Activated CD8-positive, alpha-beta memory T cell treated with anti-CD3 and anti-CD28 coated beads, Interleukin-2, amount 50 U/mL, for 48 hours (primary cell): ENCODE data around the gene RPS19BP1.
"Not testable (repeated sequence)": the region's sequence is repeated elsewhere in the genome, so short reads cannot be mapped to it uniquely, and the experiment has no call there.

Source experiments
- DNase-seq: peaks from one replicate; pipeline ENCODE4 v3.0.0-alpha.2; 2020

Gene RPS19BP1

DNA sequence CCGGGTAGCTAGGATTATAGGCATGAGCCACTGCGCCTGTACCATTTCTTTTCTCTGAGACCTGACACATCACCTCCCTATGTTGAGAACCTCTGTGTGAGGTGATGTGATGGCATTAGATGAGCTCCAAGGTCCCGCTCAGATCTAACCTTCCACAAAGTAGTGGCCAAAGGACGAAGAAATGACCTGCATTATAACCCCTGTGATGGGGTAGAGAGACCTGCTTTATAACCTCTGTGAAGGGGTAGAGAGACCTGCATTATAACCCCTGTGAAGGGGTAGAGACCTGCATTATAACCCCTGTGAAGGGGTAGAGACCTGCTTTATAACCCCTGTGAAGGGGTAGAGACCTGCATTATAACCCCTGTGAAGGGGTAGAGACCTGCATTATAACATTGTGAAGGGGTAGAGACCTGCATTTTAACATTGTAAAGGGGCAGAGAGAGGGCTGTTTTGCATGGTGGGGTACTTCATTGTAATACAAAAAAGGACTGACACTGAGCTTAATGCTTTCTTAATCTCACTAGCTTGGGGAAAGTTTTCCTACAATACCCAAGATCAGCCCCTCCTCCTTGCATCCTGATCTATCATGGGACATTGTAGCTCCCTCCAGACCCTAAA is 21.9 kb downstream of the RPS19BP1 start:
- no peak for DNase-seq

DNA sequence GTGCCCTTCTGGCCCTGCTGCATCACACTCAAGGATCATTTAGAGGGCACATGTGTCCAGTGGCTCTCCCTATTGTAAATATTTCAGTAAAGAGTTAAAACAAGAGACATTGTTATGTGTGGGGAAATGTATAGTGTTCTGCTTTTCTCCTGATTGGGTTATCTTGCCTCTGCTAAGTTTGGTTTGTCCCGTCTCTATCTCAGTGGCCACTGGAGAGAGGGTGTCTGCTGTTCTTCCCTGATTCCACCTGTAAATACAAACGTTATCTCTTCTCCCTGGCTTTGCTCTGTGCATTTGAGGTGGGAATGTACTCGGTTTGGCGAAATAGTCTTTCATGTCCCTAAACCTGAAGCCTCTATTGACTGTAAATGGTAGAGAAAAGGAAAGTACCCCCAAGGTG is 24.2 kb downstream of the RPS19BP1 start:
- DNase-seq = no peak

DNA sequence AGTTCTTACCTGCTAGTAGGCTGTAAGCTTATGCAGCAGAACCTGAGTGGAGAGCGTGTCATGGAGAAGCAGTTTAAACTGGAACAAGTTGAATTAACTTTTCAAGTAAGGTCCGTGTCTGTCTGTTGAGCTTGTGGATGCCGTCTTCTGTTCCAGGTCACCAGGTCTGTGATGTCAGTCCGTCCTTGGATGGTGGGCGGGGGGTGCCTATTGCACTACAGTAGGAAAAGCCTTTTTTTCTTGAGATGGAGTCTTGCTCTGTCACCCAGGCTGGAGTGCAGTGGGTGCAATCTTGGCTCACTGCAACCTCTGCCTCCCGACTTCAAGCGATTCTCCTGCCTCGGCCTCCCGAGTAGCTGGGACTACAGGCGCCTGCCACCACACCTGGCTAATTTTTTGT is 25.5 kb downstream of the RPS19BP1 start:
- DNase-seq = not testable (repeated sequence)

DNA sequence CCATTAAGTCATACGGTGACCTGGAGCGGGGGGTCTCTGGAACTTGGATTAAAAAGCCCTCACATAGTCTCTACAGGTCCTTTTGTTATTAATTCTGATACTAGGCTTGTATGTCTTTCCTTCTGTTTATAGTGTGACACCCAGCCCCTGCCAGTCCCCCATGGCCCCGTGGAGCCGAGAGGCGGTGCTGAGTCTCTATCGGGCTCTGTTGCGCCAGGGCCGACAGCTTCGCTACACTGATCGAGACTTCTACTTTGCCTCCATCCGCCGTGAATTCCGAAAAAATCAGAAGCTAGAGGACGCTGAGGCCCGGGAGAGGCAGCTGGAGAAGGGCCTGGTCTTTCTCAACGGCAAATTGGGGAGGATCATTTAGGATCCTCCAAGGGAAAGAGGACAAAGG is 28.5 kb downstream of the RPS19BP1 start:
- no peak for DNase-seq

DNA sequence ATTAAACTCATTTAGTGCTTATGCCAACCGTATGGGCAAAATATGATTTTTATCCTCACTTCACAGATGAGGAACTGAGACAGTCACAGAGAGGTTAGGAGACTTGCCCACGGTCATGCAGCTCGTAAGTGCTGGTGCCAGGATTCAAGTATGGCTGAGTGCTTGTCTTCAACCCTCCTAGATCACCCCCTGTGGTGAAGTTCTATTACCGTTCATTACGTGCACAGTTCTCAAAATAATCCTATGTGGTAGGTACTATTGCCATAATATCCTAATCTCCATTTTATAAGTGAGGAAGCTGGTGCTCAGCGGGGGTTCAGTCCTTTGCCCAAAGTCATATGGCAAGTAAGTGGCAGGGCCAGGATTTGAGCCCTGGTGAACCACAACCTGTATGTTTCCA is 28.9 kb downstream of the RPS19BP1 start:
- DNase-seq = no peak

DNA sequence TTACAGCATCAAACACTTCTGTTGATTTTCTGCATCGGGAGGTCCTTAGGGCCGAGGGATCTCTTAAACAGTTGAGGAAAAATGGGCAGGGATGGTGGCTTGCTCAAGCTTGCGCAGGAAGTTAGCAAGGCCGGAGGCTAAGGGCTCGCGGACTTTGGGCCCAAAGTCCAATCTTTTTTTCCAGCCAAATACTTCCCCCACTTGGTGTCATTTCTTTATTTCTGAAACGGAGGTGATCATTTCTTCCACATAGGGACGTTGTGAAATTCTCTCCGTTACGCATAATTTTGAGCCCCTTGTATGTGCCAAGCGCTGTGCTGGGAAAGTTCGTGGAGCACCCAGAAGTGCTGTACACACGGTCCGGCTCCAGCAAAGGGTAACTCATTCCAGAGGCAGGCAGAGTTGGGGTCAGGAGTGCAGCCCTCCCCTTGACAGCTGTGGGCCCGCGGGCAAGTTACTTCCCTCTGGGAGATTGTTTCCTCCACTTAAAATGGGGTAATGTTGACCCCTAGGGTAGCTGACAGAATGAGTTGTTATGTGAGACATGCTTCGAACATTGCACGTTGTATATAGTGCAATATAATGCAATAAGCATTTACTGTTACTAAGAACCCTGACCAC is 29.6 kb downstream of the RPS19BP1 start:
- no peak for DNase-seq

DNA sequence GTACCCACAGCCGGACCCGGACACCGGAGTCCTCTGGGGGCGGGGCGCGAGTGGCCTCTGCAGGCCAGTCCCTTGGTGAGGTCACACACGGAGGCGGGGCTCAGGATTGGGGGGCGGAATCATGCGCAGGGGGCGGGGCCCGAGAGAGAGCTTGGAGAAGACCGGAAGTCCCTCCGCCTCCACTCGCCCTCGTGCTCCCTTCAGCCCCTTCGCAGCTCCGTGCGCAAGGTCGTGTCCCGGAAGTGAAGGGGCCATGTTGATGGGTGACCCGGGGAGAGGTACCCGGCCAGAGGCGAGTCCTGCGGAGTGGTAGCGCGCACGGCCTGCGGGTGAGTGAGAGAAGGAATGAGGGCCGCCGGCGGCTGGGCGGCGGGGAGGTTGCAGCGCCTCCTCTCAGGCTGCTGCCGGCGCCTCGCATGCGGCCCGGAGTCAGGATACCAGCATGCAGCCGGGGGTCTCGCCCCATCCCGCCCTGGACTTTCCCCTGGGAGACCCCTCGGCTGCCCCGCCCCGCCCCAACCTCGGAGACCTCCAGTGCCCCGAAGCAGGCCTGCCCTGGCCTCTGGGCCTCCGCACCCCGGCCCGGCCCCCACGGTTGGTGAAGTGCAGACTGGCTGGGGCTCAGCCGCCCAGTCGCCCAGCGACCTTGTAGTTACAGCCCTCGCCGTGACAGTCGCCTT is 30.3 kb downstream of the RPS19BP1 start, which contains the start of gene MIEF1:
MIEF1 (plus strand) TSS at position 182 of the 680 bp plus-strand sequence. CDS start 9,005 bp downstream, outside the sequence.
- DNase-seq = peak; percentile 96

DNA sequence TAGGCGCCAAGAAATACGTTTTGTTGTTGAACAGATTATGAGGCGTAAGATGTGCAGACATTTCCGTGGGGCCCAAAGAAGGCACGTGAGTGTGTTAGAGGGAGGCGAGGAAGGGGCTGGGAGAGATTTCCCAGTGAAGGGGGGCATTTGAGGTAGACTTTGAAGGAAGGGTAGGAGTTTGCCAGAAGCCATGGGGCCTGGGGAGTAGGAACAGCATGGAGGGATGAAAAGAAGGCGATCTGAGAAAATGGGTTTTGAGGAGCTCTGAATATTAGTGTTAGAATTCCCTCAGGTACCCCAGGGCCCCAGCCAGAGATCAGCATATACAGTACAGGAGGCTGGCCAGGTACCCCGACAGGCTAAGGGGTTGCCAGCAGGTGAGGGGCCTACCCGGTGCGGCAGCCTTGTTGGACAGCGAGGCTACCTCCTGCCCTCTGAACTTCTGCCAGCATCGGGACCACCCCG is 30.9 kb downstream of the RPS19BP1 start:
- DNase-seq = no peak

DNA sequence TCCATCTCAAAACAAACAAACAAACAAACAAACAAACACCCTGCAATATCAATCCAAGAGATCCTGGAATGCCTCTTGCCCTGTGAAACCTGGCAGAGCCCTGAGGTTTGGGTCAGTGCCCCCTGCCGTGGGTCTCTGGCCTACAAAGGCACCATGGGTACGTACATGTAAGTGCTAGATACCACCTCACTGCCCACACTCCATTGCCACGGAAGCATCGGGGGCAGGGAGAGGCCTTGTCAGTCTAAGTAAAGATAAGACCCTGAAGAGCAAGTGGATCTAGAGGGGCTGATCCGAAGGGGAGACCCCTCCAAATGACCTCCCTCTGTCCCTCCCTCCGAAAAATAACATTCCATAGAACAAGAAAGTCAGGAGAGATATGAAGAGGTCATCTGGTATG is 32.4 kb downstream of the RPS19BP1 start:
- DNase-seq = no peak

DNA sequence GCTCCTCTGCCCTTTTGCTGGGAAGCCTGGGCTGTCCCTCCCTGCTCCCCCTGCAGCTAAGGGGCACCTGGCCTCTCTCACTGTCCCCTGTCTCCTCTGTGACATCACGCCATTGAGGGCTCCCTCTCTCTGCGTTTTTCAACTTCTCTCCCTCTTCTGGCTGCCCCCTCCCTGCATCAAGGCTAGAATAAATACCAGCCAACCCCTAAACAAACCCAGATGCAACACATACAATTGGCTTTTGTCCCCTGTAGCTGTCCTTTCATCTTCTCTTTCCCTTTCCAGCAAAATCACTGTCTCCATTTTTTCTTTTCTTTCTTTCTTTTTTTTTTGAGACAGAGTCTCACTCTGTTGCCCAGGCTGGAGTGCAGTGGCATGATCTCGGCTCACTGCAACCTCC is 33.7 kb downstream of the RPS19BP1 start:
- DNase-seq = no peak

DNA sequence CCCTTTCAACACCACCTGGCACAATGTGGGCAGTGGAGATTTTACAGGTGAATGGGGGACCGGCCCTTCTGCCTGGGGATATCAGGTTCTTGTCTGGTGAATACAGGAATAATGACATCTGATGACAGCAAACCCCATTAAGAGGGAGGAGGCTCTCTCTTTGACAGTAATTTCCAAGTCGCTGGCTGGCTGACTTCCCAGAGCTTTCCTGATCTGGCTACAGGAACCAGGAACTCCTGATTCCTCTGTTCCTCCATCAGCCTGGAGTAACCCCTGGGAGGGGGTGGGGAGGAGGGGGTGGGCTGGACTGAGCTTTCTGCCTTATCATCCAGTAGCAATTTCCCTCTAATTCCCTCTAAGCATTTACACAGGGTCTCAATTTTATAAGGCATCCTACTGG is 34.2 kb downstream of the RPS19BP1 start:
- no peak for DNase-seq

DNA sequence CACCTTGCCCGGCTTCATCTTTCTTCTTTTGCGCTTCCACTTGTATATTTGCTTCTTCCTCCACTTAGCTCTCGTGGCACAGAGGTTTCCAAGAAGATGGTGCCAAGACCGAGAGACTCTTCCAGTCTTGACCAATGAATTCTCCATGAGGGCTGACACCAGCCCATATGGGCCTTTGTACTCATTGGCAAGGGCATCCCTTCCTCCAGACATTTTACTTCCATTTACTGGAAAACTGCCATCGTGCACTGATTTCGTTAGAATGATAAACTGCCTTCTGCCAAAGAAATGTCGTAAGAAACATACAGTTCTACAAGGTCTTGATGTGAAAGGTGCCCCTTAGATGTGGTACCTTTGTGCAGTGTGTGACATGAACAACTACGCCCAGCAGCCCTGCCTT is 35.1 kb downstream of the RPS19BP1 start:
- no peak for DNase-seq

DNA sequence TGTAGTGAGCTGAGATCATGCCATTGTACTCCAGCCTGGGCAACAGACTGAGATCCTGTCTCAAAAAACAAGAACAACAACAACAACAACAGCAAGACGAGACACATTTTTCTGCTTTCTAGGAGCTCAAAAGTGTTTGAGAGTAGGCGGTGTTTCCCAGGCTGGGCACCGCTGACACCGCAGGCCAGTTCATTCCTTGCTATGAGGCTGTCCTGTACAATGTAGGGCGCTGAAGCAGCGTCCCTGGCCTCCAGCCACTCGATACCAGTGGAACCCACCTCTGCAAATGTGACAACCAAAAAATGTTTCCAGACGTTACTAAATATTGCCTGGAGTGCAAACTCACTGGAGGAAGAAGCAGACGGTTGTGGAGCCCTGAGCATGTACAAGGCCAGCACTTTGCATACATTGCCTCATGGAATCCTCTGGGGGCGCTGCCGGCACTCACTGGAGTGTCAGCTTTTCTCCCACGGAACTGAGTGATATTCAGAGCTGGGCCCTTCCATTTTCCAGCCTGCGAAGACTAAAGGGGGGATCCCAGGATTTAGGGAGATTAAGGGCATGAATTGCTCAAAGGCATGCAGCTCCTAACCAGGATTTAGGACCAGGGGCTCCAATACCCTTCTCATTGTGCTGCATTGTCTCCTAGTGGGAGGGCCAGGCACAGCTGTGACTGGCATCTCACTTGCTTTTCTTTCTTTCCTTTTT is 36.3 kb downstream of the RPS19BP1 start:
- peak; percentile 74 for DNase-seq

DNA sequence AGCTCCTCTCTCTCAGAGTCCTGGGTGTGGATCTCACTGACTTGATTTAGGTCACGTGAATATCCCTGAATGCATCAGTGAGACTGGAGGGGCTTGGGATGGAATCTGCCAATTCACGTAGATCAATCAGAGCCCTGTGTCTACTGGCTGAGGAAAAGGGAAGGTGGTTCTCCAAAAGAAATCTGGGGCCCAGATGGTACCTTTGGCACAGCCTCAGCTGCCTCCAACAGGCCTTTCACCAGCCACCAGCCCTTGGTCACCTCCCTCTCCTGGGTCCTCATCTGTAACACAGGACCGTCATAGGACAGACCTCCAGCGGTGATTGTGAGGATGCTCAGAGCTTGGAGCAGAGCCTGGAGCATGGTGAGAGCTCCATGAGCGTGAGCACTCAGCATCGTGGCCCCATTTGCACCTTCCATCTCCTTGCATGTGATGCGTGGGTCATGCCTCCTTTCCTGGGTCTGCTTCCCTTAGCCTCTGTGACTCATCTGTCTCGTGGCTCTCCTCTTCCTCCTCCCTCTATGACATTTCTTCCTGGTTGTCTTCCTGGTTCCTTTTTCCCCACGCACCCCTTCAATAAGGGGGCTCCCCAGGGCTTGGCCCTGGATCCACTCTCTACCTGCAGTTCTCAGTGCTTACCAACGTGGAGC is 38.0 kb downstream of the RPS19BP1 start:
- no peak for DNase-seq

DNA sequence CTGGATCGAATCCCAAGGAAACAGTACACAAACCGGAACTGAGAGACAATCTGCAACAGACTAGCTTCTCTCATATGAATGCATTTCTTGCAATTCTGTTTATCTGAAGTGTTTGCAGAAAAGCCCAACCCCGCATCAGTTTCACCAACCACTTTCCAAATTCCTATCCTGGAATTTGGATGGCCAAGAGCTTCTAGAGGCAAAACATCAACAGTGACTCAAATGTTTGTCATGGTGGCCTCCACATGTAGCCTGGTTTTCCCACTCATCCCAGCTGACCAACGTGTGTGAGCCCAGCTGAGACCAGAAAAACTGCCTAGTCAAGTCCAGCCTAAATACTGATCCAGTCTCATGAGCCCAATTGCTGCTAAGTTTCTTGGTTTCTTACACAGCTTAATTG is 38.8 kb downstream of the RPS19BP1 start:
- DNase-seq = no peak

DNA sequence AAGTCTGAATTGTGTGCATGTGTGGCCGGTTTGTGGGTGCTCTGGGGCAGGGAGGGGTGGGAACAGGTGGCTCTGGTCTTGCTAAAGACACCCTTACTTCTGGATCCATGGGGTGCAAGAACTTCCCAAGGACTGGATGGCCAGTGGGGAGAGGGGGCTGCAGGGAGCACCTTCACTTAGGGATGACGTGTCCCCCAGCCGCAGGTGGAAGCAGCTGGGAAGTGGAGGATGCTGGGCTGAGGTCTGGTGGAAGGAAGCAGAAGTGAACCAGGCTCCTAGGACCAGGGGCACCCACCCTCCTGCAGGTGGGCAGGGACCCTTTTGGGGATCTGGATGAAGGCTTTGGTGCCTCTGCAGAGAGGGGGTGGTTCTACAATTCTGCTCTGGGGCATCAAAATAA is 40.4 kb downstream of the RPS19BP1 start:
- no peak for DNase-seq

DNA sequence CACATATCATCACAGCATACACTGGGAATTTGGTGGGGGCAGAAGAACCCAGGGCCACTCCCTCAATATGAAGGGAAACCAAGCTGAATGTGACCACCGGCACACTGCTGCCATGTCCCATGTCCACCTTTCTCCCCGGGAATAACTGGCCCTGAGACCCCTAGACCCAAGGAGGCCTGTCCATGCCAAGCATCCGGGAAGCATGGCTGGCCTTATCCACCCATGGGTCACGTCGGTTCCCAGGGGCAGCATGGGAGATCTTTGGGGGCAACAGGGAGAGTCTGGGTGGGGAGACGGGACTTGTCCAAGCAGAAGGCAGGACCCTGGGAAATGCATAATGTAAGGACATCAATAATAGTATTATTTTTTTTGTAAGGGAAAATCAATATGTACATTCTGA is 40.9 kb downstream of the RPS19BP1 start:
- DNase-seq = no peak

DNA sequence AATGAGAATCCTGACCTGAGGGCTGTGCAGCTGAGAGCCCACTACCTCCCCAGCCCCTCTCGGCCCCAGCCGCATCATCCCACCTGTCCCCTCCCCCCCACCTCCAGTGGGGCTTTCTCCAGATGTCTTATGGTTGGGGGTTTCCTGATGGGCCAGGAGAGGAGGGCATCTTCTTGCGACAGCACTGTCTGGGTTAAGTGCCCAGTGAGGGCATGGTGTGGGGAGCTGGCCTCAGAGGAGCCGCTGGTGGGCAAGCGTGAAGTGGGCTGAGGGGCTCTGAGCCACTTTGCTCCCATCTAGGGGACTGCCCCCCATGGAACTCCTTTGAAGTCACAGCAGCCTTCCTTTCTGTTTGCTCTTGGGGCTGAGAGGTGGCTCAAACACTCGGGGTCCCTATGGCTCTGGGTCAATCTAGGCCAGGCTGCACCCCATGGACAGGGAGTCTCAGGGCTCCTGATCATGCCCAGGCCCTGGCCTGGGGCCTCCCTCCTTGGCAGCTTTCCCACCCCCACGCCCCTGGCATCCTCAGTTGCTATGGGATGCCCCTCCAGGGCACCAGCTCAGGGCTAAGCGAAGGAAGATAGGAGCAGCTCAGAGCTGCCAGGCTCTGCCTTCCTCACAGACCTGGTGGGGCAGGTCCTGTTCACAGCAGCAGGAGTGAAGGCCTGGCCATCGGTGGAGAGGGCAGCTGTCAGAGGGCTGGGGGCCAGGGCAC is 41.4 kb downstream of the RPS19BP1 start:
- no peak for DNase-seq

DNA sequence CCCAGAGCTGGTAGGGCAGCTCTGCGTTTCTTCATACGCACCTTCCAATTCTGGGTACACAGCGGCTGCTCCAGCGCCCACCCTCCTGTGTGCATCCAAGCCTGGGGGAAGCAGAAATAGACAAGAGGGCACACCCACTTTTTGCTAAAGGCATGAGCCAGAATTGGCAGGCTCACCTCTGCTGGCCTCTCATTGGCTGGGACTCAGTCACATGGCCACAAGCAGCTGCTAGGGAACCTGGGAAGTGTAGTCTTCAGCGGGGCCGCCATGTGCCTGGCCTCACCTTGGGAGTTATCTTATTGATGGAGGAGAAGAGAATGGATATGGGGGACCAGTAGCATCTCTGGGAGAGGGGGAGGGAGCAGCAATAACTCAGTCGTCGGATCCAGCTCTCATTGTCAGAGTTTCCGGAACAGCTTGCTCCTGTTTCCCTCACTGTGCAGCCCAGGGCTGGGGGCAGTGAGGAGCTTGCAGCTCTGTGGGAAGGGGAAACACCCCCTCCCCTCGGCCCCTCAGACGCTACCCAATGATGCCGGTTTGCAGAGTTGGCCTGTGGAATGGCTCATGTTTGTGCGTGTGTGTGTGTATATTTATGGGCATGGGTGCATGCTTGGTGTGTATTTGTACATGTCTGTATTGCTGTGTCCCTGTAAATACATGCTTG is 42.3 kb downstream of the RPS19BP1 start:
- peak; percentile 85 for DNase-seq

DNA sequence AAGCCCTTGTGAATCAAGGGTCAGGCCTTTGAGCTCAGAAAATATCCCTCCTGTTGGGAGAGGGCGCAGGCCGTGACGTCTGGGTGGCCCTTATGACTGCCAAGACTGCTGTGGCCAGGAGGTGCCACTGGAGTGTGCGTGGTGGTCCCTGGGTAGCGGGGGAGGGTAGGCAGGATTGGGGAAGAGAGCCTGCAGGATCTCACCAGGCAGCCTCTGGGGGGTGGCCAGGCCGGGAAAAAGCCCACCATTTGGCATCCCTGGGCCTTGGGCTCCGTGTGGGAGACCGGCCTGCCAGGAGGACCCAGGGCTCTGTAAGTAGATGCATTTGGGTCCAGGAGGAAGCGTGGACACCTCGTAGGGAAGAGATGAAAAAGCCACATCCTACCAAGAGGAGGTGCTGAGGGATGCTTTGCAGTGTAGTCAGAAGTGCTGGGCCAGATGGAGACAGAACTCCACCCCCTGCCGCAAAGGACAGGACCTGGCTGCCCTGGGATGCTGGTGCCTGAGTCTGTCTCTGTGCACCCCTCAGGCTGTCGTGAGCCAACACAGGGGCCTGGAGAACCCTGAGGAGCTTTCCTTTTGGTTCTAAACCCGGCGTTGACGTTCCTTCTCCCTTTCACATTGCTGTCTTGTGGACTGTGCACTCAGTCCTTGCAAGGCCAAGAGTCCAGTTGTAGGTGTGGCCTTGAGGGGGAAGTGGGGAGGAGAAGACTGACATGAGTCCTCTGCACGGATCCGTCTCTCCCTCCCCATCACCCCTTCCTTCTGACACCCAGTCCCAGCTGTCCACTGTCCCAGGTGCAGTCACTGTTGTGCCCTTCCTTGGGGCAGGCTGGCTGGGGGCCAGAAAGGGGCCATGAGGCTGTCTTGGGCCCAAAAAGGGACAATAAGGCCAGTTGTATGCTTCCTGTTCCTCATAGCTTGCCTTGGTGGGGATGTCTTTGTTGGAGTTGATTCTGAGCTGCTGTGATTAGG is 43.2 kb downstream of the RPS19BP1 start:
- DNase-seq = no peak
